Osteocyte (in vitro differentiated cells): ENCODE measurements around the gene HYAL2. TPM values are rescaled to one million over a fixed set of nuclear protein-coding genes. Genes with fewer than 3 reads are reported as not detected.

Source experiments
- DNase-seq: peaks from one replicate; pipeline ENCODE4 v3.0.0; 2021; ENCODE audit warnings: mixed read lengths; ENCODE audit not compliant: unreplicated experiment; ENCODE audit errors: extremely low spot score
- H3K27ac Mint-ChIP-seq: one replicate; pipeline ENCODE4 v1.8.0; 2021; ENCODE audit warnings: mild to moderate bottlenecking, mixed read lengths; ENCODE audit not compliant: unreplicated experiment
- H3K27me3 Mint-ChIP-seq: one replicate; pipeline ENCODE4 v1.8.0; 2021; ENCODE audit warnings: mixed read lengths; ENCODE audit not compliant: unreplicated experiment
- H3K36me3 Mint-ChIP-seq: one replicate; pipeline ENCODE4 v1.8.0; 2021; ENCODE audit warnings: mixed read lengths; ENCODE audit not compliant: unreplicated experiment
- H3K4me1 Mint-ChIP-seq: one replicate; pipeline ENCODE4 v1.8.0; 2021; ENCODE audit warnings: mixed read lengths; ENCODE audit not compliant: unreplicated experiment
- H3K4me3 Mint-ChIP-seq: one replicate; pipeline ENCODE4 v1.8.0; 2021; ENCODE audit warnings: mild to moderate bottlenecking, moderate library complexity, mixed read lengths; ENCODE audit not compliant: unreplicated experiment
- H3K9me3 Mint-ChIP-seq: one replicate; pipeline ENCODE4 v1.8.0; 2021; ENCODE audit warnings: mixed read lengths; ENCODE audit not compliant: unreplicated experiment
- total RNA-seq: library from RNA; stranded (reverse); gene quantifications from 2 replicates; pipeline ENCODE4 v1.2.1, GENCODE V29; 2021
- TF ChIP-seq, protein P1 (sequence below): fragments of 200-600 bp; sonication (generic); IDR thresholded peaks from 2 replicates; pipeline ENCODE4 v1.5.0; 2021; ENCODE audit warnings: antibody characterized with exemption, mild to moderate bottlenecking, moderate library complexity

HYAL2 gene
- total RNA-seq, 1 donor from 2014 or later, result 37.0 TPM

- no peak for DNase-seq
- Mint-ChIP-seq H3K4me1 (peaks cover 39% of the 10 kb centered on the region), H3K27me3 (no peaks in the 10 kb centered on the region), H3K4me3 (no peak overlapping the region), H3K27ac (peak overlapping the region; percentile 47), H3K36me3 (peaks cover 8% of the 10 kb centered on the region), H3K9me3 (no peaks in the 10 kb centered on the region)
- TF ChIP-seq, protein P1, sequence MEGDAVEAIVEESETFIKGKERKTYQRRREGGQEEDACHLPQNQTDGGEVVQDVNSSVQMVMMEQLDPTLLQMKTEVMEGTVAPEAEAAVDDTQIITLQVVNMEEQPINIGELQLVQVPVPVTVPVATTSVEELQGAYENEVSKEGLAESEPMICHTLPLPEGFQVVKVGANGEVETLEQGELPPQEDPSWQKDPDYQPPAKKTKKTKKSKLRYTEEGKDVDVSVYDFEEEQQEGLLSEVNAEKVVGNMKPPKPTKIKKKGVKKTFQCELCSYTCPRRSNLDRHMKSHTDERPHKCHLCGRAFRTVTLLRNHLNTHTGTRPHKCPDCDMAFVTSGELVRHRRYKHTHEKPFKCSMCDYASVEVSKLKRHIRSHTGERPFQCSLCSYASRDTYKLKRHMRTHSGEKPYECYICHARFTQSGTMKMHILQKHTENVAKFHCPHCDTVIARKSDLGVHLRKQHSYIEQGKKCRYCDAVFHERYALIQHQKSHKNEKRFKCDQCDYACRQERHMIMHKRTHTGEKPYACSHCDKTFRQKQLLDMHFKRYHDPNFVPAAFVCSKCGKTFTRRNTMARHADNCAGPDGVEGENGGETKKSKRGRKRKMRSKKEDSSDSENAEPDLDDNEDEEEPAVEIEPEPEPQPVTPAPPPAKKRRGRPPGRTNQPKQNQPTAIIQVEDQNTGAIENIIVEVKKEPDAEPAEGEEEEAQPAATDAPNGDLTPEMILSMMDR, result no peak
Observed at GRCh38 chr3:50333744-50334328, 11.3 kb upstream of the HYAL2 start.

DNA sequence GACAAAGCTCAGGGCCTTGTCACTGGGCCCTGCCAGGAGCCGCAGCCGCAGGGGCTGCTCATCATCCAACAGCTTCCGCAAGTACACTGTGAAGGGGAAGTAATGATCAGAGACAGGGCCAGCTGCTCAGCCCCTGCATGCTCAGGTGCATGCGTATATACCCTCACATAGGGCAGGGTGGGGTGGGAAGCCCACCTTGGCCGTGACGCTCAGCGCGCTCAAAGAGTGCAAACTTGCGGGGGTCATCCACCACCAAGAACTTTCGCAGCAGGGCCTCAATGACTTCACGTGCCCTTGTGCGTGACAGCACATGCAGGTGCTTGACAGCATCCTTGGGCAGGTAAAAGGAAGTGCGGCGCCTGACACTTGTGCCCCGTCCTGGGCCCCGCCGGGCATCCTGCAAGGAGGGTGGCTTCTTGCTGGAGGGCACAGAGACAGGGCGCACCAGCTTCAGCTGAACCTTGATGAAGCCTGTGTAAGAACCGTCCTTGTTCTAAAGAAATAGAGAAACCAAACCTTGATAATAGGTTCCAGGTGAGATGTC is 8.9 kb upstream of the HYAL2 start:
- Mint-ChIP-seq H3K27ac (no peak overlapping the region), H3K36me3 (peaks cover 8% of the 10 kb centered on the region), H3K27me3 (no peaks in the 10 kb centered on the region), H3K4me1 (peaks cover 42% of the 10 kb centered on the region), H3K9me3 (no peaks in the 10 kb centered on the region), H3K4me3 (no peak overlapping the region)
- DNase-seq, result no peak
- TF ChIP-seq, protein P1, result no peak

GRCh38 chr3:50330330-50330729 is 7.8 kb upstream of the HYAL2 start:
- Mint-ChIP-seq H3K36me3 (peaks cover 8% of the 10 kb centered on the region), H3K27ac (no peak overlapping the region), H3K4me3 (no peak overlapping the region), H3K9me3 (no peaks in the 10 kb centered on the region), H3K4me1 (peaks cover 31% of the 10 kb centered on the region), H3K27me3 (no peaks in the 10 kb centered on the region)
- DNase-seq, result no peak
- TF ChIP-seq, protein P1, result no peak

DNA sequence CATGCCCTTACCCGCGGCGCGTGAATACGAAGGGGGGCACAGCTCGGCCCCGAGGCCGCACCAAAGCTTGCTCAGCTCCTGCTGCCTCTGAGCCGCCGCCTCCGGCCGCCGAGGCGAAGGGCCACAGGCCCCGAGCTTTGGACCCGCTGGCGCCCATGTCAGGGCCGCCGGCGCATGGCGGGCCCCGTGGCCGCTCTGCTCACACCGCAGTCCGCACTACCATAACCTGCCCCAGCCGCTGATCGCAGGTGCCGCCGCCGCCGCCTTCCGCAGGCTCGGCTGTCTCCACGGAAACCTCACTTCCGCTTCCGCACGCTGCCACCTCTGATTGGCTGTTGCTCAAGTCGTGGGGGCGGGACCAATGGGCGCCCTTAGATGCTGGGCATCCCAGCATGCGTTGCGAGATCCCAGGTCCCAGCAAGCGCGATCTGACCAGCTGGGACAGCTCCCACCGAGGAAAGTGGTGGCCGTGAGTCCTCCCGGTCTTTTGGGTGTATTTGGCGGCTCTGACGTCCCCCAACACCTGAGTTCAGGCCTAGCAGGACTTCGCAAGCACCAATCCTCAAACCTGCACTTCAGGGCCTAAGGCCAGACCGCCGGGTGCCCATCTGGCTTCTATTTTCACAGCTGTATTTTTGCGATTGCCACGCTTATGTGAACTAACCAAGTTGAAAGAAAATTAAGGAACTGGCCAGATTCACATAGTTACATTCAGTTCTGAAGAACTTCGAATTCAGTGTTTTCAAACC is 5.6 kb upstream of the HYAL2 start, which contains the start of gene TUSC2:
TUSC2 (minus strand) TSS at position 281 of the 749 bp plus-strand sequence; CDS start at position 157, 124 bp downstream.
- no peaks in the 10 kb centered on the region for H3K9me3 Mint-ChIP-seq
- peaks cover 19% of the 10 kb centered on the region for H3K4me1 Mint-ChIP-seq
- DNase-seq, result peak; percentile 97
- H3K27me3 Mint-ChIP-seq, result no peaks in the 10 kb centered on the region
- TF ChIP-seq, protein P1, result no peak
- peaks cover 8% of the 10 kb centered on the region for H3K36me3 Mint-ChIP-seq
- H3K4me3 Mint-ChIP-seq, result peak within 1 kb of the TSS; percentile 89
- H3K27ac Mint-ChIP-seq, result peak within 1 kb of the TSS; percentile 89

GRCh38 chr3:50327129-50327528 is 4.6 kb upstream of the HYAL2 start:
- Mint-ChIP-seq H3K27me3 (no peaks in the 10 kb centered on the region), H3K27ac (peak overlapping the region; percentile 41), H3K4me3 (peak overlapping the region; percentile 89), H3K9me3 (no peaks in the 10 kb centered on the region), H3K36me3 (peaks cover 6% of the 10 kb centered on the region), H3K4me1 (peaks cover 23% of the 10 kb centered on the region)
- TF ChIP-seq, protein P1, result no peak
- no peak for DNase-seq
